GM06990 (cell line): ENCODE measurements around the gene CH25H.

Experiments used
- DNase-seq: peaks from one replicate; pipeline ENCODE4 v3.0.0-alpha.2; 2011; ENCODE audit not compliant: insufficient read length; ENCODE audit errors: extremely low read depth
- H3K27me3 ChIP-seq: replicated peaks from 2 replicates; pipeline ENCODE4 v1.6.0; 2011; ENCODE audit warnings: low read length; ENCODE audit not compliant: control insufficient read depth, insufficient read depth
- H3K36me3 ChIP-seq: 2 replicates; pipeline ENCODE4 v1.5.1; 2011; ENCODE audit warnings: low read length; ENCODE audit not compliant: control insufficient read depth, insufficient read depth
- H3K4me3 ChIP-seq: replicated peaks from 2 replicates; pipeline ENCODE4 v1.5.1; 2011; ENCODE audit warnings: low read depth, mild to moderate bottlenecking, control low read depth, low read length
- TF ChIP-seq, protein P1 (sequence below): IDR thresholded peaks from 2 replicates; pipeline ENCODE4 v1.5.1; 2011; ENCODE audit warnings: low read length, control low read depth, mild to moderate bottlenecking, inconsistent platforms; ENCODE audit not compliant: insufficient read depth, poor library complexity, severe bottlenecking

Gene CH25H

DNA sequence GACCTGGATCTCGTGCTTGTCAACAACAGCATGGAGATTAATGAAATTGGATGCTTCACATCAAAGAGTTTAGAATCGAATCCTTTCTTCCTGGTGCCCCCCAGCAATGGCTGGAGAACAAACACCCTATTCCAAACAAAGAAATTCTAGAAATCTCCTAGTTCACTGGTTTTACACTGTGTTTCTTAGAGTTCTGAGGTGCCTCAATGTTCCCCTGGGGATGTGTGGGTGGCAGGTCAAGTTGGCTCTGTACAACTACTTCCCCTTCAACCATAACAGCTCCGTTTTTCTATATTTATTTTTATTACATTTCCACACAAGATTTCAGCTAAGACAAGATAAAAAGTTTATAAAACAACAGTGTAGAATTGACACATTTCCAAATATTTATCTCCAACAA is 22.5 kb downstream of the CH25H start:
- no peaks in the 10 kb centered on the region for H3K36me3 ChIP-seq
- no peak for DNase-seq
- no peaks in the 10 kb centered on the region for H3K27me3 ChIP-seq
- H3K4me3 ChIP-seq, result no peak overlapping the region
- TF ChIP-seq, protein P1, sequence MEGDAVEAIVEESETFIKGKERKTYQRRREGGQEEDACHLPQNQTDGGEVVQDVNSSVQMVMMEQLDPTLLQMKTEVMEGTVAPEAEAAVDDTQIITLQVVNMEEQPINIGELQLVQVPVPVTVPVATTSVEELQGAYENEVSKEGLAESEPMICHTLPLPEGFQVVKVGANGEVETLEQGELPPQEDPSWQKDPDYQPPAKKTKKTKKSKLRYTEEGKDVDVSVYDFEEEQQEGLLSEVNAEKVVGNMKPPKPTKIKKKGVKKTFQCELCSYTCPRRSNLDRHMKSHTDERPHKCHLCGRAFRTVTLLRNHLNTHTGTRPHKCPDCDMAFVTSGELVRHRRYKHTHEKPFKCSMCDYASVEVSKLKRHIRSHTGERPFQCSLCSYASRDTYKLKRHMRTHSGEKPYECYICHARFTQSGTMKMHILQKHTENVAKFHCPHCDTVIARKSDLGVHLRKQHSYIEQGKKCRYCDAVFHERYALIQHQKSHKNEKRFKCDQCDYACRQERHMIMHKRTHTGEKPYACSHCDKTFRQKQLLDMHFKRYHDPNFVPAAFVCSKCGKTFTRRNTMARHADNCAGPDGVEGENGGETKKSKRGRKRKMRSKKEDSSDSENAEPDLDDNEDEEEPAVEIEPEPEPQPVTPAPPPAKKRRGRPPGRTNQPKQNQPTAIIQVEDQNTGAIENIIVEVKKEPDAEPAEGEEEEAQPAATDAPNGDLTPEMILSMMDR, result no peak

DNA sequence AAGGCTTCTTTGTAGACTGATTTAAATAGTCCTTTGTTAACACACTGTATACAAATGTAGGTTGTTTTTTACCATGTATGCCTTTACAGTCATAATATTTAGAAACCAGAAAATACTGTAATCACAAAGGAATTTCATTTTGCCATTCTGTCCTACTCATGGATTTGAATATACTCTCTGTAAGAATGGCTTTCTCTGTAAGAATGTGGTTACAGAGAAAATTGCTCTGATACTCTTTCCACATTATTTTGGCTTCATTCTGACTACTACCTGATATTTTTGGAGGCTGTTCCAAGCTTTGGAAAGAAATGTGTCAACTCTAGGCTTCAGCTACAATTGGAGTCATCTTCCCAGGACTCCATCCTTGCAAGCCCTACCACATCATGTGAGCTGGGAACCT is 23.5 kb downstream of the CH25H start:
- TF ChIP-seq, protein P1, result no peak
- Histone ChIP-seq H3K4me3 (no peak overlapping the region), H3K36me3 (no peaks in the 10 kb centered on the region), H3K27me3 (no peaks in the 10 kb centered on the region)
- no peak for DNase-seq

DNA sequence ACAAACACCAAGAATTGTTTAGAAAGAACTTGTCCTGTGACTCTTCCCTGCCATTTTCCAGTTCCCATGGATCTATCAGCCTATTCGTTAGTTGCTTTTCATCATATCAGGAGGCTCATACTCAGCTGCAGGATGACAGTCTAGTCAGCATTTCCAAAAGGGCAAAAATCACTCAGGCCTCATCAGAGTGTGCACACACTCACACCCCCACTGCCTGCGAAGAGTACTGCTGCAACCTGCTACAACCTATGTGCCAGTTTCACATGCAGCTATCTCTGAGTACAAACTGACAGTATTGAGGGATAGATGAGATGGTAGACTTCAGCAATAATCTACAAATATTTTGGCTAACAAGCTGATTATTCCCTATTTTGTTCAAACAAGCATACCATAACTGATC is 24.2 kb downstream of the CH25H start:
- DNase-seq, result no peak
- H3K27me3 ChIP-seq, result no peaks in the 10 kb centered on the region
- no peaks in the 10 kb centered on the region for H3K36me3 ChIP-seq
- TF ChIP-seq, protein P1, result no peak
- H3K4me3 ChIP-seq, result no peak overlapping the region

DNA sequence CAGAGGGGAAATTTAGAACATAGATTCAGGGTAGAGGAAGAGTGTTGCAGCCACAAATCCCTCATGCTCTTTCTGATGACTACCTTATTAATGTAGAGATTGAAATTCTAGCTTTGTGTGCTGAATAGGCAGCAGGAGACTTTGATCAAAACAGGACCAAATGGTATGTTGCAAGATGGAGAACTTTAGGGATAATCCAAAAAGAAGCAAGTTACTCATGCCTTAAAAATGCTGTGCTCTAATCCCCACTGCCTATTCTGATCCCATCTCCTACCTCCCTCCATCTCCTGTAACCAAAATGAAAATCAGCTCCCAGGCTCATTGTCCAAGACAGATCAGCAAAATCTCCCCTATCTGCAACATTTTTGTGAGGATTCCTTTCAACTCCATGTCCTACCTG is 31.3 kb downstream of the CH25H start:
- Histone ChIP-seq H3K4me3 (no peak overlapping the region), H3K27me3 (no peaks in the 10 kb centered on the region), H3K36me3 (no peaks in the 10 kb centered on the region)
- DNase-seq, result no peak
- TF ChIP-seq, protein P1, result no peak

DNA sequence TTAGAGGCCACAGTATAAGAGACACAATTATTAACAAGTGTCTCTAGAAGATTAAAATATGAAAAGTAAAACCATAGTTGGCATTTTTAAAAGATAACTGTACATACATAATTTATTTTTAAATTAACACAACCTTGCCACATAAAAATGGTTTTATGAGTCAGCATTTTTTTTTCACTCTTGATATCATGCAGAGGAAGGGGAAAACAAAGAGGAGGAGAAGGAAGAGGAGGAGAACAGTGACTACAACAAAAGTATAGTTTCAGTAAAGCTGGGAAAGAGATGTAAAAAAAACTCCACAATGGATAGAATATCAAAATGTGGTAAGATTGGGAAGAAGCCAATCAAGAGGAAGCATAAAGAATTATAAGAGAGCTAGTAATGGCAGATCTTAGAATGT is 34.0 kb downstream of the CH25H start:
- no peak for DNase-seq
- TF ChIP-seq, protein P1, result no peak
- Histone ChIP-seq H3K36me3 (no peaks in the 10 kb centered on the region), H3K4me3 (no peak overlapping the region), H3K27me3 (no peaks in the 10 kb centered on the region)

DNA sequence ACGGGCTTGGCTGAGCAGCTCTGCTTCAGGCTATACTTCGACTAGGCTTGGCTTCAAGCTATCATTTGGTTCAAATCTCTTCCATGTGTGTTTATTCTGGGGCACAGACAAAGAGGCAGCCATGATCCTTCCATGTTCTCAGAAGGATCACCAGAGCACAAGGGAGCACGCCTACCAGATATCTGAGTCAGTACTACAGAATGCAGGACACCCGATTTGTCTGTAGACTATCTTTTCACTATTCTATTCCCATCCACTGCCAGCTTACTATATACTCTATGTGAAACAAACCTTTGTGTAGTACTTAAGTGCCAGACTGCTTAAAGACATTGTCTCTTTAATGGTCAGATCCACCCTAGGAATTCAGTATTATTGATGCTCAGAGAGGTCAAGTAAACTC is 35.1 kb downstream of the CH25H start:
- TF ChIP-seq, protein P1, result no peak
- no peak for DNase-seq
- no peak overlapping the region for H3K4me3 ChIP-seq
- H3K27me3 ChIP-seq, result no peaks in the 10 kb centered on the region
- no peaks in the 10 kb centered on the region for H3K36me3 ChIP-seq
